HepG2 (cell line): ENCODE data around the gene NOXO1. TPM values are rescaled to one million over a fixed set of nuclear protein-coding genes. Genes with fewer than 3 reads are reported as not detected.

Source experiments
- ATAC-seq: fragments of 200-7000 bp; cut with Tn5 transposase; 3 replicates; pipeline ENCODE4 v1.9.1; 2020; ENCODE audit warnings: mild to moderate bottlenecking, moderate library complexity
- BruUV-seq: library from RNA; stranded (reverse); fragments of 400-500 nt; replicated peaks from 2 replicates; lab custom pipeline; 2021; lab: Mats Ljungman, UMichigan
- CTCF ChIA-PET: fragments of 300-600 bp; formaldehyde crosslinking; extraction: SDS; loops from one replicate; lab custom pipeline; 2021; ENCODE audit warnings: low total read pairs, inconsistent platforms, low intra/inter-chr PET ratio; lab: Yijun Ruan, JAX
- POLR2A ChIA-PET: fragments of 350-600 bp; sonication (Branson Sonifier 250); formaldehyde crosslinking; loops from one replicate; lab custom pipeline; 2020; ENCODE audit warnings: antibody characterized with exemption, inconsistent platforms; lab: Yijun Ruan, JAX
- DNase-seq: peaks from one replicate; pipeline ENCODE4 v3.0.0-alpha.2; 2015; ENCODE audit warnings: low spot score
- FAIRE-seq: peaks from 3 replicates; lab custom pipeline; 2011; peaks lifted over from hg19 to GRCh38; lab: Jason Lieb, UNC
- H2AFZ ChIP-seq: one replicate; pipeline ENCODE4 v1.6.1; 2011; ENCODE audit warnings: low read length, inconsistent platforms
- H3K27ac ChIP-seq: fragments of 300-600 bp; 3 replicates; pipeline ENCODE4 v1.8.0; 2011; ENCODE audit warnings: mixed run types, mild to moderate bottlenecking, mixed read lengths, low read length, inconsistent platforms; ENCODE audit not compliant: insufficient read depth; ENCODE audit errors: extremely low read length
- H3K27me3 ChIP-seq, 2 experiments: fragments of 200-600 bp in 1 of 2; 2 replicates in 1 of 2; 3 replicates in 1 of 2; pipeline versions ENCODE4 v1.6.0 to v1.8.0; 2011; ENCODE audit warnings: low read length in 2 of 2, mild to moderate bottlenecking in 2 of 2, moderate library complexity in 2 of 2, inconsistent platforms in 1 of 2; ENCODE audit not compliant: insufficient read depth in 2 of 2, control insufficient read depth in 1 of 2
- H3K36me3 ChIP-seq, 2 experiments: fragments of 200-600 bp in 1 of 2; replicated peaks in 1 of 2; 2 replicates in 1 of 2; 3 replicates in 1 of 2; pipeline versions ENCODE4 v1.5.1 to v1.8.0; 2011; ENCODE audit warnings: low read length in 2 of 2, inconsistent platforms in 1 of 2; ENCODE audit not compliant: insufficient read depth in 2 of 2, control insufficient read depth in 1 of 2
- H3K4me1 ChIP-seq: 2 replicates; pipeline ENCODE4 v1.5.1; 2012; ENCODE audit warnings: low read length, inconsistent platforms; ENCODE audit not compliant: insufficient read depth
- H3K4me2 ChIP-seq: 2 replicates; pipeline ENCODE4 v1.6.0; 2011; ENCODE audit warnings: low read depth, low read length, inconsistent platforms
- H3K4me3 ChIP-seq, 3 experiments: fragments of 200-600 bp in 1 of 3; sonication (generic), shearing (Covaris generic) in 1 of 3; replicated peaks in 1 of 3; 2 replicates each; pipeline ENCODE4 v1.5.1; 2011 to 2016; ENCODE audit warnings: low read length in 3 of 3, inconsistent platforms in 2 of 3, low read depth in 2 of 3, mild to moderate bottlenecking in 2 of 3, control low read depth in 1 of 3, mixed read lengths in 1 of 3; ENCODE audit not compliant: insufficient read depth in 1 of 3
- H3K79me2 ChIP-seq: one replicate; pipeline ENCODE4 v1.6.1; 2011; ENCODE audit warnings: low read length, inconsistent platforms; ENCODE audit not compliant: insufficient read depth
- H3K9ac ChIP-seq: 2 replicates; pipeline ENCODE4 v1.6.0; 2011; ENCODE audit warnings: mild to moderate bottlenecking, low read depth, low read length, inconsistent platforms; ENCODE audit not compliant: insufficient read depth
- H3K9me3 ChIP-seq: 2 replicates; pipeline ENCODE4 v1.5.1; 2012; ENCODE audit warnings: mild to moderate bottlenecking, low read length
- H4K20me1 ChIP-seq: 2 replicates; pipeline ENCODE4 v1.6.0; 2011; ENCODE audit warnings: inconsistent platforms, mild to moderate bottlenecking, low read length, moderate library complexity; ENCODE audit not compliant: insufficient read depth
- AGO2 ChIP-seq: fragments of 200-400 bp; formaldehyde crosslinking; optimal IDR thresholded peaks from 2 replicates; pipeline ENCODE3; 2017; ENCODE audit warnings: mild to moderate bottlenecking, low read depth, low read length, moderate library complexity
- NFYC ChIP-seq: IDR thresholded peaks from 2 replicates; pipeline ENCODE4 v1.6.1; 2016; ENCODE audit warnings: missing genetic modification reagents, missing compliant biosample characterization
- TEAD2 ChIP-seq: sonication (generic); formaldehyde crosslinking; IDR thresholded peaks from 2 replicates; pipeline ENCODE4 v1.9.0; 2021; ENCODE audit warnings: missing genetic modification reagents
- ZNF788 ChIP-seq: sonication (generic); formaldehyde crosslinking; IDR thresholded peaks from 2 replicates; pipeline ENCODE4 v1.5.0; 2020; ENCODE audit warnings: mild to moderate bottlenecking, missing genetic modification reagents, borderline replicate concordance
- WGBS: methylation state at CpG from one replicate; pipeline ENCODE4 v1.1.6; 2017; ENCODE audit warnings: low lambda C conversion rate; 5-methylcytosine and 5-hydroxymethylcytosine counted together
- in situ Hi-C: cut with HindIII; loops from 2 replicates; pipeline ENCODE4 v1.10.0; 2017; ENCODE audit warnings: low pct_unique_long_range_greater_than_20kb; ENCODE audit not compliant: extremely low pct_ligation_motif_present
- intact Hi-C: fragments of 100-400 bp; cut with micrococcal nuclease; formaldehyde crosslinking; loops from one replicate; pipeline ENCODE4 v1.10.0; 2022; ENCODE audit not compliant: unreplicated experiment
- polyA plus RNA-seq, 8 experiments: library from polyadenylated mRNA; depleted of rRNA in 3 of 8; stranded (reverse) in 7 of 8; unstranded in 1 of 8; fragments of >200 nt; fragmentation: Illumina TruSeq in 4 of 8; extraction: Trizol in 4 of 8; gene quantifications; 2 replicates each; pipeline versions ENCODE4 v1.2.1 to v1.2.3, GENCODE V29; 2011 to 2016; ENCODE audit warnings: low read depth in 4 of 8, missing spikeins in 1 of 8, mixed read lengths in 1 of 8; ENCODE audit not compliant: insufficient read depth in 1 of 8
- total RNA-seq, 5 experiments: library from RNA; depleted of rRNA; stranded (reverse); fragments of >200 nt; fragmentation: Illumina TruSeq; extraction: Trizol; gene quantifications; 2 replicates each; pipeline ENCODE4 v1.2.3, GENCODE V29; 2016; ENCODE audit warnings: low read depth in 1 of 5
- TF ChIP-seq, protein P1 (sequence below): IDR thresholded peaks from 2 replicates; pipeline ENCODE4 v1.6.1; 2016; ENCODE audit warnings: missing compliant biosample characterization, missing genetic modification reagents, borderline replicate concordance

Gene NOXO1
- total and polyA plus RNA-seq, 2 of the 13 experiments (the other 11 are each of a cell fraction or from before 2014, with no cell fraction given): 0.69 to 1.4 TPM

DNA sequence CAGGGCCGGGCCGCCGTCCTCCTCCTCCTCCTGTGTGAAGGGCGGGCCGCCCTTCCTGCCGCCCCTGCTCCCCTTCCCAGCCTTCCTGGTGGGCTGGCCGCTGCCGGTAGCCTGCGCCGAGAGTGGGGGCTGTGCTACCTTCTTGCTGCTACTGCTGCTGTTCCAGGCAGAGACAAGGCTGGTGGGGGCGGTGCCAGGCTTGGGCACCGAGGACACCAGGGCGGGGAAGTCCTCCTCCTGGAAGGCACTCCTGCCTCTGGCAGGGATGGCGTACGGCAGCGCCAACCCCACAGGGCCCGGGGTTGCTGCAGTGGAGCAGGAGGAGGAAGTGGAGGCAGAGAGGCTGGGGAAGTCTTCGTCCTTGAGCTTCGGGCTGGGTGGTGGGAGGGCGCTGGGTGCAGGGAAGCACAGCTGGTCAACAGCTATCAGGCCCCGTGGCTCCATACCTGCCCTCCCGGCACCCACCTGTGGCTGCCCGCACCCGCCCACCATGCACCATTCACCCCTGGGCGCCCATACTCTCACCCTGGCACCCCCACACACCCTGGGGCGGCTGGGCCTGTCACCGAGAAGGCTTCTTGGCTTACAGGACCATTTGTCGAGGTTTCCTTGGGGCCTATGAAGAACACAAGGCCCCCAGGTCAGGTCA, 18.7 kb upstream of the NOXO1 start:
- ChIA-PET POLR2A (interaction anchor here (1.3 kb wide), 1 partner anchor 9 kb away, joined by 3 read pairs; no protein-coding TSS in a partner anchor), CTCF (no interaction called here)
- Histone ChIP-seq H3K79me2 (peaks cover 4% of the 10 kb centered on the region), H3K9ac (no peak overlapping the region), H3K4me1 (peaks cover 11% of the 10 kb centered on the region), H3K36me3 (peaks cover 29 to 45% of the 10 kb centered on the region in 2 experiments), H3K9me3 (no peaks in the 10 kb centered on the region), H3K4me3 (no peak overlapping the region), H4K20me1 (peaks cover 5% of the 10 kb centered on the region; the same call in 1 of the 2 replicates), H3K27me3 (no peaks in the 10 kb centered on the region), H3K27ac (no peak overlapping the region), H3K4me2 (no peak overlapping the region), H2AFZ (no peak overlapping the region)
- FAIRE-seq (no peak), DNase-seq (no peak), ATAC-seq (no peak)
- 96% methylated on average over 15 of the region's 28 CpGs for WGBS
- BruUV-seq: no TSS peak
- in situ Hi-C loops (no loop called here), intact Hi-C loops (no loop called here)
- TF ChIP-seq NFYC (CRISPR knock-in tag) (no peak), ZNF788 (CRISPR knock-in tag) (no peak), AGO2 (peak; percentile 31), TEAD2 (no peak)
- TF ChIP-seq, protein P1, sequence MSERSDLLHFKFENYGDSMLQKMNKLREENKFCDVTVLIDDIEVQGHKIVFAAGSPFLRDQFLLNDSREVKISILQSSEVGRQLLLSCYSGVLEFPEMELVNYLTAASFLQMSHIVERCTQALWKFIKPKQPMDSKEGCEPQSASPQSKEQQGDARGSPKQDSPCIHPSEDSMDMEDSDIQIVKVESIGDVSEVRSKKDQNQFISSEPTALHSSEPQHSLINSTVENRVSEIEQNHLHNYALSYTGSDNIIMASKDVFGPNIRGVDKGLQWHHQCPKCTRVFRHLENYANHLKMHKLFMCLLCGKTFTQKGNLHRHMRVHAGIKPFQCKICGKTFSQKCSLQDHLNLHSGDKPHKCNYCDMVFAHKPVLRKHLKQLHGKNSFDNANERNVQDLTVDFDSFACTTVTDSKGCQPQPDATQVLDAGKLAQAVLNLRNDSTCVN: no peak
